ENCODE measurements around the gene TBC1D16. TPM values are rescaled to one million over a fixed set of nuclear protein-coding genes. Genes with fewer than 3 reads are reported as not detected.

TBC1D16 gene
- polyA plus RNA-seq, 1 donor, result 37.2 TPM

DNA sequence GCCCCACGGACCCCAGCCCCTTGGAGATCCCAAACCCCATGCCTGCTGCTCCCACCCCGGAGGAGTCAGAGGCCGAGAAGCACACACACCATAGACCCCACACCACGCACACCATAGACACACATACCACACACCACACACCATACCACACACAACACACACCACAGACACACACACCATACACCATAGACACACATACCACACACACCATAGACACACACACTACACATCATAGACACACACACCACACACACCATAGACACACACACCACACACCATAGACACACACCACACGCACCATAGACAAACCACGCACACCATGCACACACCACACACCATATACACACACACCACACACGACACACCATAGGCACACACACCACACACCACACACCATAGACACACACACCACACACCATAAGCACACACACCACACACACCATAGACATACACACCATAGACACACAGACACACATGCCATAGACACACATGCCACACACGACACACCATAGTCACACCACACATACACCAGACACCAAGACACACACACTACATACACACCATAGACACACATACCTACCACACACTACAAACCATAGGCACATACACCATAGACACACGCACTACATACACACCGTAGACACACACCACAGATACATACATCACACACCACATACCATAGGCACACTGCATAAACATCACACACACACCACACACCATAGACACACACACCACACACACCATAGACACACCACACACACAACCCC lies 11.3 kb downstream of the TBC1D16 start:
- no peak for DNase-seq

DNA sequence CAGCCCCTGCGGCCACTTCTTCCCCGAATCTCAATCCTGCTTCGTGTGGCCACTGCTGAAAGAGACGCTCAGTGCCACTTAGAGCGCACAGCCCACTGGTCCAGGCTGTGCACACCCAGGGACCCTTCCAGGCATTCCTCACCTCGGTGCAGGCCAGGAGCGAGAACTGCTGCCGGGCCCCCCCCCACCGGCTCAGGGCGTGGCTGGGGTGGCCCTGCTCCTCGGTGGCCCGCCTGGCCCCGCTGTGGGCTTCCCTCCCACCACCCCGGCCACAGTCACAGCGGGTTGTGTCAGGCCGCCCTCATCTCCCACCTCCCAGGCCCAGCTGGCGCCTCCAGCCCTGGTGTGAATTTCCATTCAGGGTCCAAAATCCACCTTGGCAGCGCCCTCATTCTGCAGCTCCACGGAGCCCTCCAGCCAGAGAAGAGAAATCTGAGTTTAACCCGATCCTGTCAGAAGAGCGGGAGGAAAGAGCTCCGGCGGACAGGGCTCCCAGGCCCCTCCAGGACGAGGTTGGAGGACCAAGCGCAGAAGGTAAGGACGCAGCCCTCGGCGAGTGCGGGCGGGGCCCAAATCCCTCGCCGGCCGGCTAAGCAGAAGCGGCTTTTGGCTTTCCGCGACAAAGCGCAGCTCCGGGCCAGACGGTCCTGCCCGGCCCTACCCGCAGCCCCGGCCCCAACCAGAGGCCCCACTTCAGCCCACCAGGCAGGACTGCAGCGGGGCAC lies 12.0 kb downstream of the TBC1D16 start:
- no peak for DNase-seq

DNA sequence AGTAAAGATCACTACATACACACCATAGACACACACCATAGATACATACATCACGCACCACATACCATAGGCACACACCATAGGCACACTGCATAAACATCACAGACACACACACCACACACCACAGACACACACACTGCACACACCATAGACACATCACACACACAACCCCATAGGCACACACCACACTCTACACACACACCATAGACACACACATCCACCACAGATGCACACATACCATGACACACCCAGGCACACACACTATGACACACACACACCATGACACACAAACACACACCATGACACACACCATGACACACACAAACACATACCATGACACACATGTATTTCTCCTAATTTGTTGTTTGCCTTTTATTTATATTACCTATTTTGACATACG lies 14.1 kb downstream of the TBC1D16 start:
- DNase-seq, result no peak

DNA sequence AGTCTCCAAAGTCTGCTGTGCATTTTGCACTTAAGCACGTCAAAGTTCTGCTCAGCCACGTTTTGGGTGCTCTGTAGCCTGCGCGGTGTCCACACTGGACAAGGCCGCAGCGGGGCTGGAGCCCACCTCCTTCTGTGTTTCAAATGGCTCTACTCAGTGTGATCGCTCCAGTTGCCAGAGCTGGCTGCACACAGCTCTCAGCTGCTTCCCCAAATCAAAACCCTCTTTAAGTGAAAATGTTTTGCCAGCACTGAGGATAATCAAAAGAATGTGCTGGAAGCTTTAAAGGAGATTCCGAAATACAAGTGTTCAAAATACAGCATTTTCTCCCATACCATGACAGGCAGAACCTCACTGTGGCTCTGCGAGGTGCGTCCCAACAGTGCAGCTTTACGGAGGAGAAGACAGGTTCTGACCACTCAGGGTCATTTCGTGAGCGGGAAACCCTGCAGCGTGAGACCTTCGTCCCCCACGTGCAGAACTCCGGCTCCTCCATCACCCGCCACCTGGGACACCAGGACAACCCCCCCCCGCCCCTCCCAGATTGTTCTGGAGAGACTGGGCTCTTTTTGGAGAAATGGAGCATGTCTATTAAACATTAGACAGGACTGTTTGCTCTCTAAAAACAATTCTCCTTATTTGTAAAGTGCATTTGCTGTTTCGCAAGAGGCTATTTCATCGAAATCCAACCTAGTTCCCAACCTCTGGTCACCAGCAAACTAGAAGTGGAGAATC lies 16.6 kb downstream of the TBC1D16 start:
- no peak for DNase-seq

DNA sequence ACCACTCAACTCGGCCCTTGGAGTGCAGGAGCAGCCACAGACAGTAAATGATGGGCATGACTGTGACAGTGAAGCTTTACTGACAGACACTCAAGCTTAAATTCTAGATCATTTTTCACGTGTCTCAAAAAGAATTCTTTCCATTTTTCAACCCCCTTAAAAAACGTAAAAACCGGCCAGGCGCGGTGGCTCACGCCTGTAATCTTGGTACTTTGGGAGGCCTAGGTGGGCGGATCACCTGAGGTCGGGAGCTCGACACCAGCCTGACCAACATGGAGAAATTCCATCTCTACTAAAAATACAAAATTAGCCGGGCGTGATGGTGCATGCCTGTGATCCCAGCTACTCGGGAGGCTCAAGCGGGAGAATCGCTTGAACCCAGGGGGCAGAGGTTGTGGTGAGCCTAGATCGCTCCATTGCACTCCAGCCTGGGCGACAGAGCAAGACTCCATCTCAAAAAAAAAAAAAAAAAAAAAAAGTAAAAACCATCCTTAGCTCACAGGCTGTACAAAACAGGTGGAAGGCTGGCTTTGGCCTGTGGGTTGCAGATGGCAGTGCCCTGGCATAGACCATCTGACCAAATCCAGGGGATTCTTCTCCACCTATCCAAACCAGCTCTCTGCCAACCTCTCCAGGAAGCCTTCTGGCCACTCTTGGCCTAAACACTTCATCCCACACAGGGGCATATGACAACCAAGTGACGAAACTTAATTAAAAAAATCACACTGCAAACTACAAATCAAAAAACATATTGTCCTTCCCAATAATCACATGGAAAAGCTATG lies 18.3 kb downstream of the TBC1D16 start:
- no peak for DNase-seq

DNA sequence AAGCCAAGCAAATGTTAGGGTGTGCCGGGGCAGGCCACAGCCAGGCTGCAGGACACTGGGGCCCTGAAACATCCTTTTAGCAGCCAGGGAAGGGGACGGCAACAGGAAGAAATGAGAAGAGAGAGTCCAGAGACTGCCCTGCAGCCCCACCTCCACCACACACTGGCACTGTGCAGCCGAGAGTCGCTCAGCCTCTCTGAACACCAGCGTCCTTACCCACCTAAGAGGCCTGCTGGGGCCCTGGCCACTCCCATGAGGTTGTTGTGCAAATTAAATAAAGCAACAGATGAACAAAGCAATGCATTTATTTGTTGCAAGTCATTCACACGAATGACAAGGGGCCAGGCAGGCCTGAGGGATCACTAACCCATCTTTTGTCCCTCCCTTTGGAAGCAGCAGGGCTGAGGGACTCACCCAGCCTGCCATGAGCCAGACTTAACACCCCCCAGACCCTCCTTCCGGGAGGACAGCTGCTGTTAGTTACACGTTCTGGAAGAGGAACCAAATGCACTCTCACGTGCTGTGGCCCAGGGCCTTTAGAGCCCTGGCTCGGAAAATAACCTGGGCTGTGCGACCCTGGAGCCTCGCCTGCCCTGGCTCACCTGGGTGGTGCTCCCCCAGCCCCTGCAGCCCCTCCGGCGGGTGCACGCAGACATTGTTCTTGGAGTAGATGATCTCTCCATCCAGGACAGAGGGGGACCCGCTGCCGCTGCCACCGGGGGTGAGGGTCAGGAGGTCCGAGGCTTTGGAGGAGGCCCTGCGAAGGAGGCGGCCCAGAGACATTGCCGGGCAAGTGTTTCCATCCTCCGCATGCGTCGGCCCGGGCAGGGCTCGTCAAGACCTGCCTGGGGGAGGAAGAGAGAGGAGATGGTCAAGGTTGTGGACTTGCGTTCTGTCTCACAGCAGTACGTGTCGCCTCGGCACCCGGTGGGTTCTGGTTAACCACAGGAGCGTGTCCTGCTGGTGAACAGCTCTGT lies 22.6 kb downstream of the TBC1D16 start:
- DNase-seq, result no peak

DNA sequence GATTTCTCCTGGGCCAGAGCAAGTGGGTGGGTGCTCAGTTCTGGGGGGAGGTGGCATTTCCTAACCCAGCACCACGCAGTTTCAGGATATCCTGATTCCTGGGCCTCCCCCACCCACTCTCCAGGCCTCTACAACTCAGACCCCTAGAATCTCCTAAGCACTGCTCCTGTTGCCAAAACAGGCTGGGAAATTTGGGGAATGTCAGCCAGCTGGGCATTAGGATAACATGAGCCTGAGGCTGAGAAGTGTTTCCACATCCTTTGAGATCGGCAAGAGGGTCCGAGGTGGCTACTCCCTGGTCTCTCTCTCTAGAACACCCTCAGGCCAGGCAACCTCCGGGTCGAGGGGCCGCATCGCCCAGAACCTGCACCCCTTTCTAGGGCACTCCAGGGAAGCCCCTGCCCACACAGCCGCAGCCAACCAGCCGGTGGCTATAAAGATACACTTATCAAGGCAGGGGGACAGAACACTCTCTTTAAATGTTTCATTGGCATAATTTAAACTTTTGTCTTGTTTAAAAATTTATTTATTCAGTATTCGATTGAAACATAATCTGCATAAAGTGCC lies 23.6 kb downstream of the TBC1D16 start:
- DNase-seq, result no peak

DNA sequence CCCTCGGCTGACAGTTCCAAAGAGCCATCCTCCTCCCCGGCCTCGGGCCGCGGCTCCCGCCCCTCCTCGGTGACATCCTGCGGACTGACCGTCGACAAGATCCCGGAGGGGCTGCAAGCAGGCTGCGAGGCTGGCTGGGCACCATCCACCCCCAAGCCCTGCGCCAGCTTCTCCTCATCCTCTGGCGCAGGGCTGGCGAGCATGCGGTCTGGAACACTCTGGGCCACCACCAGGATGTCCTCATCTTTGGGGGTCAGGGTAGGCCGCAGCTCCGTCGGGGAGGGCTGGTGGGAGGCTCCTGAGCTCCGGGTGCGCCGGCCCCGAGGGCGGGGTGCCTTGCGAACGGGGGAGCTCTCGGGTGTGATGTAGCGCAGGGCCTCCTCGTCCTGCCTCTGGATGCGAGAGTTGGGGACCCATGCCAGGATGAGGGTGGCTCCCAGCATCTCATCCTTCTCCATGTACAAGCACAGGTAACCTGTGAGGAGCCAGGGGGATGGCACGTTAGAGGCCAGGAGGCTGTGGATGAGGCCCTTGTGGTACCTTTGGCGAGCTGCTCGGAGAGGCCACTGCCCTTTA lies 25.3 kb downstream of the TBC1D16 start:
- no peak for DNase-seq

DNA sequence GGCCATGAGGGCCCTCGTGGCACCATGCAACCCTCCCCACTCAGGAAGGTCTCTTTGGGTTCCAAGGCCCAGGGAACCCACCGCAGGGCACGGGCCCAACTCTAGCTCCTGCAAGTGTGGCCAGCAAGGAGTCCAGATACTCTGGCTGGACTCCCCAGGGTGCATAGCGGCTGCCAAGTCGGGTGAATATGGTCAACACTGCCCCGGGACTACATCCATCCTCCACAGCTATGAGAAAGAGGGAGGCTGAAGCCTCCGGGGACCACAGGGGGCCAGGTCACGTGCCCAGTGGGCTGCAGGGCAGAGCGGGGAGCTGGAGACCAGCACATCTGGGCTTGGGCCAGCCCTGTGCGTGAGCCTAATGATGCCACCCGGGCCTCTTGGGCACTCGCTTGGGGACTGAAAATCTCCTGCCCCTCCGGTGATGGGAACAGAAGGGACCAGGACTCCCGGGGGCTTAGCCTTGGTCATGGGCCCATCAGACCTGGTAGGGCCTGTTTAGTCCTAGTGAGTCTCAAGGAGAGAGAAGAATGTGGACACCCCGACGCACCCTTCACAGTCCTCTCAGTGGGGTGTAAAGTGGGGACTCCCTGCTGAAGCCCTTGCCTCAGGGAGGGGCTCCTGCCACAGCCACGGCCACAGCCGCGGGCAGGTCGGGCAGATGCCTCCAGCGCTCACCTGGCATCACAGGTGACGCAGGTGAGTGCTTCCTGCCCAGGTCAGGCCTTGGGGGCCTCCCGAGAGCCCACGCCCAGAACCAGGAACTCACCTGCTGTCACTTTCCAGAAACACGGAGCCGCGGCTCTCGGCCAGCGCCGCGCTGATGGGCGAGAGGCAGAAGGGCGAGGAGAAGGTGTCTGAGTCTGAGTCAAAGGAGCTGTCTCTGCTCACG lies 26.0 kb downstream of the TBC1D16 start:
- no peak for DNase-seq

DNA sequence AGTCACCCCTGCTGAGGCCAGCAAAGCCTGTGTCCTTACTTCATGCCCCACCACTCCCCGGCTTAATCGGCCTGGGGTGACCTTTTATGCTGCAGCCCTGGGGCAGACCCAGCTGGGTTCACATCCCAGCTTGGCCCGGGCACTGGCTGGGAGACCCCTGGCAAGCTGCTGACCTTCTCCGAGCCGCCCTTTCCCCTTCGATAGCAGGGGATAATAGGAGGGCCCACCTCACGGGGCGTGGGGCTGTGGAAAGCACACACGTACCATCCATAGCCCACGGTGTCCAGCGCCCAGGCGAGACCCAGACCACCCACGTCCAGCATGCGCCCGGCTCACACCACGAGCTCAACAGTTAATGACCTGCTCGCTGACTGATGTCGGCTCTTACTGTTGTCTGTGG lies 26.8 kb downstream of the TBC1D16 start:
- DNase-seq, result no peak

DNA sequence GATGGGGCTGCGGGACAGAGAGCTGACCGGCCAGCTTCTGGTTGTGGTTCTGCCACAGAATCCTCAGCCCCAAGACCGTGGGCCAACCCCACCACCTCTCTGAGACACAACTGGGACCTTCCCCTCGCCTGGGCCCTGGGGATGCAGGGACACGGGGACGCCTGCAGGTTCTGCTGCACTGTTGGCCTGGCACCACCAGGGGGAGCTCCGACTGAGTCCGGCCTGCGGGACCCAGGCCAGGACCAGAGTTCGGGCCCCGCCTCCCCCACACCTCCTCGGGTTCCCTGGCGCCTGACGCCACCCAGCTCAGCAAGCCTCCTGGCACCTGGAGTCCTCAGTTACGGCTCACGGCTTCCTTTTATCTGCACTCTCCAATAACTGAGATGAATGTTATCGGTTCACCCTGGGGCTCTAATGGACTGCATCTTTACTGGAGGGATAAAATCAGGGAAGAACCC lies 27.3 kb downstream of the TBC1D16 start:
- DNase-seq, result peak; percentile 74

DNA sequence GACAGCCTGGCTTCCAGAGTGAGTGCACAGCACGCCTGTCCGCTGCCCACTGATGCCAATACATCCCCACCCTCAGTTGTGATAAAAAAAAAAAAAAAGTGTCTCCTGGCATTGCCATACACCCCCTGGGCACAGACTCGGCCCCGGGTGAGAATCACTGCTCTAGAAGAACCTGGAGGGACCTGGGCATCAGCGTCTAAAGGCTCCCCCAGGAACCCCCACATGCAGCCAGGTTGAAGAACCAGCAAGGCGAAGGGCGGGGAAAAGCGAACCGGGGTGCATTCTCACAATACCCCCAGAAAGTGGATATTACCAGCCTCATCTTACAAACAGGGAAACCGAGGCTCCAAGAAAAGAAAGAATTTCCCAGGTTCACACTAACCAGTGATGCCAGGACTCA lies 27.7 kb downstream of the TBC1D16 start:
- no peak for DNase-seq

DNA sequence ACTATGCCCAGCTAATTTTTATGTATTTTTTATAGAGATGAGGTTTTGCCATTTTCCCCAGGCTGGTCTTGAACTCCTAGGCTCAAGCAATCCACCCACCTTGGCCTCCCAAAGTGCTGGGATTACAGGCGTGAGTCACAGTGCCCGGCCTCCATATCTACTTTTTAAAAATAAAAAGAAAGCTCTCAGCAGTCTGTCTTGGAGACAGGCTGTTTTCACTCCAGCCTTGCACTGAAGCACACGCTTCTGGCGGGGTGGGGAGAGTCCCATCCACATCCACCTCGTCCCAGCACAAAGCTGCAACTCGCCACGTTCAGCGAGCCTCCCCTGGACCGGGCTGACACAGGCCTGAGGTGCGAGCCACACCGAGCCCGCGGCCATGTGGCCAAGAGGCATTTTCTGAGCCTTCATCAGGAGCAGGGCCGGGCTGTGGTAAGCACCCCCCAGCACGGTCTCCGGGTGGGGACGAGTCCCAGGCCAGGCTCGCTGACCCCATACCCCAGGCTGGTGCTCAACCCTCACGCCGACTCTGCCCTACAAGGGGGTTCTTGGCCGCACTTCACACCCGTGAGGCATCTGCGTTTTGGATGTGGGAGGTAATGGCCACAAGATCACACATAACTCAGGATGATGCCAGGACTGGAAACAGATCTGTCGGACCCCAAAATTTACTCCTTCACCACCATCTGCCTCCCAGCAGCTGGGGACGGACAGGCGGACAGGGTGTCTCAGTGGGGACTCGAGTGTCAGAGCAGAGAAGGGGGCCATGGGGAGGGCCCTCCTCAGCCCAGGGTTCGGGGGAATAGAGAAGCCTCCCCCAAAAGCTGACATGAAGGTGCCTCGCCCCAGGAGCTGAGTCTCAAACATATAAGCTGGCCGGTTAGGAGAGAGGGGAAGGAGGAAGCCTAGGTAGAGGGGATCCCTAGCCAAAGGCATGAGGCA lies 28.6 kb downstream of the TBC1D16 start:
- no peak for DNase-seq

DNA sequence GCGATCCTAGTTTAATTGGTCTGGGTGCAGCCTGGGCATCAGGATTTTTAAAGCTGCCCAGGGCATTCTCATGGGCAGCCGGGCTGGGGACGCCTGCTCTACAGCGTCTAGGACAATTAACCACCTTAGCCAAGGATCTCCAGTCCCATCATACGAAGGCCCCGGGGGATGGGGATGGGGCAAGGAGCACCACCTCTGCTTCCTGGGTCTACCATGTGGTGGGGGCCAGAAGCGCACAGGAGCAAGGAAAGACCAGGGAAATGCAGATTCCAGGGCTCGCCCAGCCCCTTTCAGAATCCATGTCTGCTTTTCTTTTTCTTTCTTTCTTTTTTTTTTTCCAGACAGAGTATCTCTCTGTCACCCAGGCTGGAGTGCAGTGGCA lies 29.3 kb downstream of the TBC1D16 start:
- no peak for DNase-seq

DNA sequence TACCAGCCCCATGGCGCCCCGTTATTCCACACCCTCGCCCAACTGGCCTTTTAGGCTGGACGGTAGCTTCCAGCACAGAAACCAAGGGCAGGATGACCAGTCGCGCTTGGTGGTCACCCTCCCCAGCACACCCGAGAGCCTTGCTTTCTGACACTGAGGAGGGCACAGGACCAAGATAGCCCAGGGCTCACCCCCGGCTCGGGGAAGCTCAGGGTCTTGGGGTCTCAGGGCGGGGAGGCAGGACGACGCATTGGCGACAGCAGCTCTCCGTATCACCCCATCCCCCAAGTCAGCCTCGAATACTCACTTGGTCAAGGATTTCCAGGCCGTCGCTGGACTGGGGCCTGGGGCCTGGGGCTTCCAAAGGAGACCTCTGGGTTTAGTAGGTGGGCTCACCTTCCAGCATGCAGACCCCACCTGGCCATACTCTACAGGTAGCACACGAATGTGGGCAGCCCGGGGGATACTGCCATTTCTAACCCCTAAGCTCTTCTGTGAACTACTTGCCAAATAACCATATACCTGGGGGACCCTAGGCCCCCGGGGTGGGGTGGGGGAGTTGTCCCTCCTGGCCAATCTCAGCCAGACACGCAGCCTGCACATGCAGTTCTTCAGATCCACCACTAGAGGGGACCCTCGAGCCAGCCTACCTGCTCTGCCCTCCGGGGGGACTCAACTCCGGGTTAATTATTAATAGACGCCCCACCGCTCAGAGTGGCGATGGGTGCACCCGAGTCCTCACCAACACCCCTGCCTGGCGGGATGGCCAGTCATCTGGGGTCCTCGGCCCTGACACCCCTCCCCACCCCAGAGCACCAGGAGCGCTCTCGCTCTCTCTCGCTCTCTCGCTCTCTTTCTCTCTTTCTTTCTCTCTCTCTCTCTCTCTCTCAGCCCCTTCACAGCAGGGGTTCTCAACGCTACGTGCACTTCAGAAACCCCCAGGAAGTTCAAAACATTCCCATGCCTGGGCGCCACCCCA lies 30.0 kb downstream of the TBC1D16 start:
- DNase-seq, result no peak

DNA sequence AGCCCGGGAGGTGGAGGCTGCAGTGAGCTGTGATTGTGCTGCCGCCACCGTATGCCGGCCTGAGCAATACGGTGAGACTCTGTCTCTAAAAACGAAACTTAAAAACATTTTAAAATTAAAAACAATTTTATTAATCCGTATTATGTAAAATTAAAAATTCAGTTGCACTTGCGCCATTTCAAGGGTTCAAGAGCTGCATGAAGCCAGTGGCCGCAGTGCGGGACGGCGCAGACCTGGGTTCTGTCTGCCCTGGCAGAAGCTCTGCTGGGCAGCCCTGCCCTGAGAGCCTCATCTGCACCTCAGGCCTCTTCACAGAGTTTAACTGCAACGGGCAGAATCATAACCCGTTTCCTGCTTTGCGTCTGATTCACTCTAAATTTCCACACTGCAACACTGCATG lies 31.7 kb downstream of the TBC1D16 start:
- DNase-seq, result no peak

Measured in hindlimb muscle (tissue), 1 donor.